WI38 (cell line): Measurements from ENCODE around the gene RTP5.

ENCODE experiments used
- H3K4me3 ChIP-seq: 2 replicates; pipeline ENCODE4 v1.5.1; 2011; ENCODE audit warnings: low read depth, mild to moderate bottlenecking, control low read depth, low read length
- CTCF ChIP-seq: IDR thresholded peaks from 2 replicates; pipeline ENCODE4 v1.5.1; 2012; ENCODE audit warnings: low read depth, mild to moderate bottlenecking, control low read depth, low read length

RTP5 gene

GRCh38 chr2:241894681-241895426, 25.3 kb downstream of the RTP5 start:
- no peak for TF ChIP-seq CTCF

GRCh38 chr2:241895427-241895711, 25.8 kb downstream of the RTP5 start:
- no peak for TF ChIP-seq CTCF
- H3K4me3 ChIP-seq: no peak overlapping the region

More at GRCh38 chr2:241894681-241895426, 25.3 kb downstream of the RTP5 start:
- H3K4me3 ChIP-seq: no peak overlapping the region

GRCh38 chr2:241895712-241896641, 26.4 kb downstream of the RTP5 start:
- TF ChIP-seq CTCF: no peak
- no peak overlapping the region for H3K4me3 ChIP-seq

- no peak overlapping the region for H3K4me3 ChIP-seq
- TF ChIP-seq CTCF: no peak
Observed at GRCh38 chr2:241896746-241897201, 27.2 kb downstream of the RTP5 start.

- TF ChIP-seq CTCF: no peak
- H3K4me3 ChIP-seq: no peak overlapping the region
Observed at GRCh38 chr2:241897231-241897916, 27.8 kb downstream of the RTP5 start.

- no peak overlapping the region for H3K4me3 ChIP-seq
- no peak for TF ChIP-seq CTCF
Observed at GRCh38 chr2:241898463-241899270, 29.1 kb downstream of the RTP5 start.
